ENCODE data around the gene PCNX2.

PCNX2 gene

GRCh38 chr1:233027046-233027445 is 268.5 kb downstream of the PCNX2 start:
- Histone ChIP-seq H3K4me1 (ENCODE audit: control extremely low read depth in 1 of 4, control insufficient read depth in 4 of 4, insufficient read depth in 4 of 4, low read length in 3 of 4) (no peaks in the 10 kb centered on the region), H3K4me3 (ENCODE audit: control insufficient read depth in 1 of 7, extremely low read depth in 1 of 7, insufficient read depth in 4 of 7, low read depth in 2 of 7, low read length in 6 of 7) (no peak overlapping the region), H3K36me3 (ENCODE audit: control insufficient read depth in 4 of 4, insufficient read depth in 4 of 4, low read length in 3 of 4) (no peaks in the 10 kb centered on the region), H3K27ac (ENCODE audit: insufficient read depth in 1 of 2, low read depth in 1 of 2, low read length in 2 of 2, poor library complexity in 1 of 2, severe bottlenecking in 2 of 2) (no peak overlapping the region), H3K27me3 (replicated peaks in 2 of 5; ENCODE audit: control insufficient read depth in 4 of 5, insufficient read depth in 5 of 5, low read length in 4 of 5) (no peaks in the 10 kb centered on the region), H3K9me3 (ENCODE audit: control extremely low read depth in 1 of 5, control insufficient read depth in 4 of 5, insufficient read depth in 2 of 5, low read depth in 1 of 5, low read length in 4 of 5) (no peaks in the 10 kb centered on the region)
- WGBS (ENCODE audit: insufficient coverage), result 97% methylated on average over 5 of the region's 5 CpGs
- DNase-seq, result no peak
- ChIA-PET CTCF (interaction anchor here (0.7 kb wide), 1 partner anchor 12 kb away, joined by 4 read pairs; no protein-coding TSS in a partner anchor), POLR2A (no interaction called here)

GRCh38 chr1:233025567-233025966 is 270.0 kb downstream of the PCNX2 start:
- no peak for DNase-seq
- Histone ChIP-seq H3K27ac (ENCODE audit: insufficient read depth in 1 of 2, low read depth in 1 of 2, low read length in 2 of 2, poor library complexity in 1 of 2, severe bottlenecking in 2 of 2) (no peak overlapping the region), H3K9me3 (ENCODE audit: control extremely low read depth in 1 of 5, control insufficient read depth in 4 of 5, insufficient read depth in 2 of 5, low read depth in 1 of 5, low read length in 4 of 5) (no peaks in the 10 kb centered on the region), H3K36me3 (ENCODE audit: control insufficient read depth in 4 of 4, insufficient read depth in 4 of 4, low read length in 3 of 4) (no peaks in the 10 kb centered on the region), H3K4me3 (ENCODE audit: control insufficient read depth in 1 of 7, extremely low read depth in 1 of 7, insufficient read depth in 4 of 7, low read depth in 2 of 7, low read length in 6 of 7) (no peak overlapping the region), H3K4me1 (ENCODE audit: control extremely low read depth in 1 of 4, control insufficient read depth in 4 of 4, insufficient read depth in 4 of 4, low read length in 3 of 4) (peaks cover 0 to 4% (median 1%) of the 10 kb centered on the region in 4 experiments), H3K27me3 (replicated peaks in 2 of 5; ENCODE audit: control insufficient read depth in 4 of 5, insufficient read depth in 5 of 5, low read length in 4 of 5) (no peaks in the 10 kb centered on the region)
- WGBS (ENCODE audit: insufficient coverage), result 100% methylated on average over 1 of the region's 2 CpGs
- POLR2A ChIA-PET, result interaction anchor here (0.6 kb wide), 1 partner anchor 262 kb away, joined by 5 read pairs; no protein-coding TSS in a partner anchor
- CTCF ChIA-PET, result interaction anchor here (0.7 to 1.6 kb wide), 9 partner anchors 9 to 398 kb away, joined by 3 to 6 read pairs (median 3); no protein-coding TSS in a partner anchor

- peak; percentile 42 to 56 (median 55) for DNase-seq
- Histone ChIP-seq H3K27me3 (replicated peaks in 2 of 5; ENCODE audit: control insufficient read depth in 4 of 5, insufficient read depth in 5 of 5, low read length in 4 of 5) (no peaks in the 10 kb centered on the region), H3K9me3 (ENCODE audit: control extremely low read depth in 1 of 5, control insufficient read depth in 4 of 5, insufficient read depth in 2 of 5, low read depth in 1 of 5, low read length in 4 of 5) (no peaks in the 10 kb centered on the region), H3K36me3 (ENCODE audit: control insufficient read depth in 4 of 4, insufficient read depth in 4 of 4, low read length in 3 of 4) (no peaks in the 10 kb centered on the region), H3K4me3 (ENCODE audit: control insufficient read depth in 1 of 7, extremely low read depth in 1 of 7, insufficient read depth in 4 of 7, low read depth in 2 of 7, low read length in 6 of 7) (no peak overlapping the region), H3K4me1 (ENCODE audit: control extremely low read depth in 1 of 4, control insufficient read depth in 4 of 4, insufficient read depth in 4 of 4, low read length in 3 of 4) (peaks cover 0 to 8% (median 5%) of the 10 kb centered on the region in 4 experiments), H3K27ac (ENCODE audit: insufficient read depth in 1 of 2, low read depth in 1 of 2, low read length in 2 of 2, poor library complexity in 1 of 2, severe bottlenecking in 2 of 2) (no peak overlapping the region)
- ChIA-PET POLR2A (interaction anchor here (0.6 kb wide), 1 partner anchor 262 kb away, joined by 5 read pairs; no protein-coding TSS in a partner anchor), CTCF (interaction anchor here (0.7 to 2.2 kb wide), 12 partner anchors 10 to 398 kb away, joined by 3 to 9 read pairs (median 4); no protein-coding TSS in a partner anchor)
- WGBS (ENCODE audit: insufficient coverage), result 86% methylated on average over 9 of the region's 12 CpGs
Measured at GRCh38 chr1:233025157-233025556, 270.4 kb downstream of the PCNX2 start.

GRCh38 chr1:233024199-233024598 is 271.3 kb downstream of the PCNX2 start:
- ChIA-PET POLR2A (no interaction called here), CTCF (interaction anchor here (0.7 to 2.2 kb wide), 15 partner anchors 8 to 1158 kb away, joined by 3 to 9 read pairs (median 3); no protein-coding TSS in a partner anchor)
- no peak overlapping the region for H3K27ac ChIP-seq (ENCODE audit: insufficient read depth in 1 of 2, low read depth in 1 of 2, low read length in 2 of 2, poor library complexity in 1 of 2, severe bottlenecking in 2 of 2)
- peaks cover 0 to 10% (median 6%) of the 10 kb centered on the region in 4 experiments for H3K4me1 ChIP-seq (ENCODE audit: control extremely low read depth in 1 of 4, control insufficient read depth in 4 of 4, insufficient read depth in 4 of 4, low read length in 3 of 4)
- 76% methylated on average over 8 of the region's 9 CpGs for WGBS (ENCODE audit: insufficient coverage)
- no peaks in the 10 kb centered on the region for H3K27me3 ChIP-seq (replicated peaks in 2 of 5; ENCODE audit: control insufficient read depth in 4 of 5, insufficient read depth in 5 of 5, low read length in 4 of 5)
- no peaks in the 10 kb centered on the region for H3K9me3 ChIP-seq (ENCODE audit: control extremely low read depth in 1 of 5, control insufficient read depth in 4 of 5, insufficient read depth in 2 of 5, low read depth in 1 of 5, low read length in 4 of 5)
- H3K4me3 ChIP-seq (ENCODE audit: control insufficient read depth in 1 of 7, extremely low read depth in 1 of 7, insufficient read depth in 4 of 7, low read depth in 2 of 7, low read length in 6 of 7), result no peak overlapping the region
- H3K36me3 ChIP-seq (ENCODE audit: control insufficient read depth in 4 of 4, insufficient read depth in 4 of 4, low read length in 3 of 4), result no peaks in the 10 kb centered on the region
- peak in 2 of 3 donors; percentile 33 to 51 for DNase-seq

- H3K9me3 ChIP-seq (ENCODE audit: control extremely low read depth in 1 of 5, control insufficient read depth in 4 of 5, insufficient read depth in 2 of 5, low read depth in 1 of 5, low read length in 4 of 5), result no peaks in the 10 kb centered on the region
- no peak overlapping the region for H3K27ac ChIP-seq (ENCODE audit: insufficient read depth in 1 of 2, low read depth in 1 of 2, low read length in 2 of 2, poor library complexity in 1 of 2, severe bottlenecking in 2 of 2)
- H3K27me3 ChIP-seq (replicated peaks in 2 of 5; ENCODE audit: control insufficient read depth in 4 of 5, insufficient read depth in 5 of 5, low read length in 4 of 5), result no peaks in the 10 kb centered on the region
- ChIA-PET POLR2A (no interaction called here), CTCF (interaction anchor here (1.4 kb wide), 1 partner anchor 17 kb away, joined by 3 read pairs; no protein-coding TSS in a partner anchor)
- H3K4me1 ChIP-seq (ENCODE audit: control extremely low read depth in 1 of 4, control insufficient read depth in 4 of 4, insufficient read depth in 4 of 4, low read length in 3 of 4), result peaks cover 0 to 10% (median 6%) of the 10 kb centered on the region in 4 experiments
- H3K36me3 ChIP-seq (ENCODE audit: control insufficient read depth in 4 of 4, insufficient read depth in 4 of 4, low read length in 3 of 4), result no peaks in the 10 kb centered on the region
- DNase-seq, result no peak
- whole genome bisulfite sequencing (ENCODE audit: insufficient coverage), result 100% methylated on average over 2 of the region's 2 CpGs
- no peak overlapping the region for H3K4me3 ChIP-seq (ENCODE audit: control insufficient read depth in 1 of 7, extremely low read depth in 1 of 7, insufficient read depth in 4 of 7, low read depth in 2 of 7, low read length in 6 of 7)
Measured at GRCh38 chr1:233022246-233022645, 273.3 kb downstream of the PCNX2 start.

- WGBS (ENCODE audit: insufficient coverage), result 13% methylated on average over 5 of the region's 8 CpGs
- DNase-seq, result peak in 2 of 3 donors; percentile 30 to 41
- H3K9me3 ChIP-seq (ENCODE audit: control extremely low read depth in 1 of 5, control insufficient read depth in 4 of 5, insufficient read depth in 2 of 5, low read depth in 1 of 5, low read length in 4 of 5), result no peaks in the 10 kb centered on the region
Measured at GRCh38 chr1:233020426-233020825, 275.1 kb downstream of the PCNX2 start.

GRCh38 chr1:233019778-233020325 is 275.7 kb downstream of the PCNX2 start:
- Histone ChIP-seq H3K9me3 (ENCODE audit: control extremely low read depth in 1 of 5, control insufficient read depth in 4 of 5, insufficient read depth in 2 of 5, low read depth in 1 of 5, low read length in 4 of 5) (no peaks in the 10 kb centered on the region), H3K4me3 (ENCODE audit: control insufficient read depth in 1 of 7, extremely low read depth in 1 of 7, insufficient read depth in 4 of 7, low read depth in 2 of 7, low read length in 6 of 7) (no peak overlapping the region), H3K27me3 (replicated peaks in 2 of 5; ENCODE audit: control insufficient read depth in 4 of 5, insufficient read depth in 5 of 5, low read length in 4 of 5) (no peaks in the 10 kb centered on the region), H3K36me3 (ENCODE audit: control insufficient read depth in 4 of 4, insufficient read depth in 4 of 4, low read length in 3 of 4) (no peaks in the 10 kb centered on the region), H3K4me1 (ENCODE audit: control extremely low read depth in 1 of 4, control insufficient read depth in 4 of 4, insufficient read depth in 4 of 4, low read length in 3 of 4) (peaks cover 0 to 12% (median 7%) of the 10 kb centered on the region in 4 experiments), H3K27ac (ENCODE audit: insufficient read depth in 1 of 2, low read depth in 1 of 2, low read length in 2 of 2, poor library complexity in 1 of 2, severe bottlenecking in 2 of 2) (no peak overlapping the region)
- POLR2A ChIA-PET, result no interaction called here
- 96% methylated on average over 10 of the region's 12 CpGs for WGBS (ENCODE audit: insufficient coverage)
- CTCF ChIA-PET, result interaction anchor here (1.2 kb wide), 1 partner anchor 54 kb away, joined by 3 read pairs; no protein-coding TSS in a partner anchor
- no peak for DNase-seq

More at GRCh38 chr1:233020426-233020825, 275.1 kb downstream of the PCNX2 start:
- POLR2A ChIA-PET, result no interaction called here
- peaks cover 0 to 12% (median 7%) of the 10 kb centered on the region in 4 experiments for H3K4me1 ChIP-seq (ENCODE audit: control extremely low read depth in 1 of 4, control insufficient read depth in 4 of 4, insufficient read depth in 4 of 4, low read length in 3 of 4)
- H3K27me3 ChIP-seq (replicated peaks in 2 of 5; ENCODE audit: control insufficient read depth in 4 of 5, insufficient read depth in 5 of 5, low read length in 4 of 5), result no peaks in the 10 kb centered on the region
- CTCF ChIA-PET, result interaction anchor here (1.2 kb wide), 1 partner anchor 55 kb away, joined by 3 read pairs; no protein-coding TSS in a partner anchor
- H3K4me3 ChIP-seq (ENCODE audit: control insufficient read depth in 1 of 7, extremely low read depth in 1 of 7, insufficient read depth in 4 of 7, low read depth in 2 of 7, low read length in 6 of 7), result no peak overlapping the region
- H3K27ac ChIP-seq (ENCODE audit: insufficient read depth in 1 of 2, low read depth in 1 of 2, low read length in 2 of 2, poor library complexity in 1 of 2, severe bottlenecking in 2 of 2), result no peak overlapping the region
- H3K36me3 ChIP-seq (ENCODE audit: control insufficient read depth in 4 of 4, insufficient read depth in 4 of 4, low read length in 3 of 4), result no peaks in the 10 kb centered on the region

Data from common myeloid progenitor, CD34-positive (primary cell).